ENCODE measurements around the gene TMEM92.

The TMEM92 gene

DNA sequence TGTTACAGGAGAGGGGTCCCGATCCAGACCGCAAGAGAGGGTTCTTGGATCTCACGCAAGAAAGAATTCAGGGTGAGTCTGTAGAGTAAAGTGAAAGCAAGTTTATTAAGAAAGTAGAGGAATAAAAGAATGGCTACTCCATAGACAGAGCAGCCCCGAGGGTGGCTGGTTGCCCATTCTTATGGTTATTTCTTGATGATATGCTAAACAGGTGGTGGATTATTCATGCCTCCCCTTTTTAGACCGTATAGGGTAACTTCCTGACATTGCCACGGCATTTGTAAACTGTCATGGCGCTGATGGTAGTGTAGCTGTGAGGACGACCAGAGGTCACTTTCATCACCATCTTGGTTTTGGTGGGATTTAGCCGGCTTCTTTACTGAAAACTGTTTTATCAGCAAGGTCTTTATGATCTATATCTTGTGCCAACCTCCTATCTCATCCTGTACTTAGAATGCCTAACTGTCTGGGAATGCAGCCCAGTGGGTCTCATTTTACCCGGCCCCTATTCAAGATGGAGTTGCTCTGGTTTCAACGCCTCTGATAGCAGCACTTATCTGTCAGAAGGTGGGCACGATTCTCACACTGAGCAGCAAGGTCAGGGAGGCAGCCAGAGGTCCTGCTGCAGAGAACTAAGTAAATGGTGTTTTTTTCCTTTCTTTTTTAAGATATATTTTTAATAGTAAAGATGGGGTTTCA lies 45.2 kb downstream of the TMEM92 start:
- ATAC-seq, result no peak
- TF ChIP-seq, protein P1, sequence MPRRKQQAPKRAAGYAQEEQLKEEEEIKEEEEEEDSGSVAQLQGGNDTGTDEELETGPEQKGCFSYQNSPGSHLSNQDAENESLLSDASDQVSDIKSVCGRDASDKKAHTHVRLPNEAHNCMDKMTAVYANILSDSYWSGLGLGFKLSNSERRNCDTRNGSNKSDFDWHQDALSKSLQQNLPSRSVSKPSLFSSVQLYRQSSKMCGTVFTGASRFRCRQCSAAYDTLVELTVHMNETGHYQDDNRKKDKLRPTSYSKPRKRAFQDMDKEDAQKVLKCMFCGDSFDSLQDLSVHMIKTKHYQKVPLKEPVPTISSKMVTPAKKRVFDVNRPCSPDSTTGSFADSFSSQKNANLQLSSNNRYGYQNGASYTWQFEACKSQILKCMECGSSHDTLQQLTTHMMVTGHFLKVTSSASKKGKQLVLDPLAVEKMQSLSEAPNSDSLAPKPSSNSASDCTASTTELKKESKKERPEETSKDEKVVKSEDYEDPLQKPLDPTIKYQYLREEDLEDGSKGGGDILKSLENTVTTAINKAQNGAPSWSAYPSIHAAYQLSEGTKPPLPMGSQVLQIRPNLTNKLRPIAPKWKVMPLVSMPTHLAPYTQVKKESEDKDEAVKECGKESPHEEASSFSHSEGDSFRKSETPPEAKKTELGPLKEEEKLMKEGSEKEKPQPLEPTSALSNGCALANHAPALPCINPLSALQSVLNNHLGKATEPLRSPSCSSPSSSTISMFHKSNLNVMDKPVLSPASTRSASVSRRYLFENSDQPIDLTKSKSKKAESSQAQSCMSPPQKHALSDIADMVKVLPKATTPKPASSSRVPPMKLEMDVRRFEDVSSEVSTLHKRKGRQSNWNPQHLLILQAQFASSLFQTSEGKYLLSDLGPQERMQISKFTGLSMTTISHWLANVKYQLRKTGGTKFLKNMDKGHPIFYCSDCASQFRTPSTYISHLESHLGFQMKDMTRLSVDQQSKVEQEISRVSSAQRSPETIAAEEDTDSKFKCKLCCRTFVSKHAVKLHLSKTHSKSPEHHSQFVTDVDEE (CRISPR knock-in tag; IDR thresholded peaks at IDR 0.05), result no peak
- TF ChIP-seq ZFP30 (CRISPR knock-in tag; IDR thresholded peaks at IDR 0.05) (no peak), CSDC2 (CRISPR knock-in tag; IDR thresholded peaks at IDR 0.05) (no peak), RARB (CRISPR knock-in tag; IDR thresholded peaks at IDR 0.05) (no peak), OSR1 (CRISPR knock-in tag; IDR thresholded peaks at IDR 0.05) (no peak), ISL1 (CRISPR knock-in tag; IDR thresholded peaks at IDR 0.05) (no peak), ZFP3 (CRISPR knock-in tag; IDR thresholded peaks at IDR 0.05) (no peak), ZNF70 (CRISPR knock-in tag; IDR thresholded peaks at IDR 0.05) (no peak), BACH2 (CRISPR knock-in tag; IDR thresholded peaks at IDR 0.05; ENCODE audit: borderline replicate concordance) (no peak)
- TF ChIP-seq, protein P2, sequence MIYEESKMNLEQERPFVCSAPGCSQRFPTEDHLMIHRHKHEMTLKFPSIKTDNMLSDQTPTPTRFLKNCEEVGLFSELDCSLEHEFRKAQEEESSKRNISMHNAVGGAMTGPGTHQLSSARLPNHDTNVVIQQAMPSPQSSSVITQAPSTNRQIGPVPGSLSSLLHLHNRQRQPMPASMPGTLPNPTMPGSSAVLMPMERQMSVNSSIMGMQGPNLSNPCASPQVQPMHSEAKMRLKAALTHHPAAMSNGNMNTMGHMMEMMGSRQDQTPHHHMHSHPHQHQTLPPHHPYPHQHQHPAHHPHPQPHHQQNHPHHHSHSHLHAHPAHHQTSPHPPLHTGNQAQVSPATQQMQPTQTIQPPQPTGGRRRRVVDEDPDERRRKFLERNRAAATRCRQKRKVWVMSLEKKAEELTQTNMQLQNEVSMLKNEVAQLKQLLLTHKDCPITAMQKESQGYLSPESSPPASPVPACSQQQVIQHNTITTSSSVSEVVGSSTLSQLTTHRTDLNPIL (CRISPR knock-in tag; IDR thresholded peaks at IDR 0.05; ENCODE audit: low read depth), result no peak
- TF ChIP-seq, protein P3, sequence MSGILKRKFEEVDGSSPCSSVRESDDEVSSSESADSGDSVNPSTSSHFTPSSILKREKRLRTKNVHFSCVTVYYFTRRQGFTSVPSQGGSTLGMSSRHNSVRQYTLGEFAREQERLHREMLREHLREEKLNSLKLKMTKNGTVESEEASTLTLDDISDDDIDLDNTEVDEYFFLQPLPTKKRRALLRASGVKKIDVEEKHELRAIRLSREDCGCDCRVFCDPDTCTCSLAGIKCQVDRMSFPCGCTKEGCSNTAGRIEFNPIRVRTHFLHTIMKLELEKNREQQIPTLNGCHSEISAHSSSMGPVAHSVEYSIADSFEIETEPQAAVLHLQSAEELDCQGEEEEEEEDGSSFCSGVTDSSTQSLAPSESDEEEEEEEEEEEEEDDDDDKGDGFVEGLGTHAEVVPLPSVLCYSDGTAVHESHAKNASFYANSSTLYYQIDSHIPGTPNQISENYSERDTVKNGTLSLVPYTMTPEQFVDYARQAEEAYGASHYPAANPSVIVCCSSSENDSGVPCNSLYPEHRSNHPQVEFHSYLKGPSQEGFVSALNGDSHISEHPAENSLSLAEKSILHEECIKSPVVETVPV (CRISPR knock-in tag; IDR thresholded peaks at IDR 0.05), result no peak

DNA sequence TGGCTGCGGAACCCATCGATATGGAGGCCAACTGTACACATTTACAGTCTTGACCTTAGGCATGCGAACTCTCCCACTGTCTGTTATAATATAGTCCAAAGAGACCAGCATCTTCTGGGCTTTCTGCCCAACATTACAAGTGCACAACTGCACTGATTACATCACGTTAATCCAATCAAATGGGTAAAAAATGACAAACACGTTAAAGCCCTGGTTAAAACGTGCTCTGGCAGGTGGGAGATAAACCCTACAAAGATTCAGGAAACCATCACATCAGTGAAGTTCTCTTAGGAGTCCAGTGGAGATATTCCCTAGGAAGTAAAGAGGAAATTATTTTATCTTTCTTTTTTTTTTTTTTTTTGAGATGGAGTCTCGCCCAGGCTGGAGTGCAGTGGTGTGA lies 48.0 kb downstream of the TMEM92 start:
- peak; percentile 61 for ATAC-seq
- TF ChIP-seq, protein P1 (CRISPR knock-in tag; IDR thresholded peaks at IDR 0.05), result peak; percentile 80
- TF ChIP-seq GLIS3 (CRISPR knock-in tag; IDR thresholded peaks at IDR 0.05) (peak; percentile 61; the same call in 1 of the 2 replicates), PPARA (CRISPR knock-in tag; IDR thresholded peaks at IDR 0.05; ENCODE audit: borderline replicate concordance) (no peak), ZFP30 (CRISPR knock-in tag; IDR thresholded peaks at IDR 0.05) (no peak), OSR1 (CRISPR knock-in tag; IDR thresholded peaks at IDR 0.05) (no peak), CSDC2 (CRISPR knock-in tag; IDR thresholded peaks at IDR 0.05) (no peak), BACH2 (CRISPR knock-in tag; IDR thresholded peaks at IDR 0.05; ENCODE audit: borderline replicate concordance) (no peak), ZNF8 (CRISPR knock-in tag; IDR thresholded peaks at IDR 0.05) (no peak), ZC3H10 (CRISPR knock-in tag; IDR thresholded peaks at IDR 0.05) (no peak), TOX (CRISPR knock-in tag; IDR thresholded peaks at IDR 0.05; ENCODE audit: borderline replicate concordance) (no peak), ZNF565 (CRISPR knock-in tag; conservative IDR thresholded peaks at IDR 0.05; ENCODE audit: low read depth) (0 out of 2 replicates have a peak, but pooled peaks have one; percentile 32), RARB (CRISPR knock-in tag; IDR thresholded peaks at IDR 0.05) (no peak), TCF4 (CRISPR knock-in tag; IDR thresholded peaks at IDR 0.05; ENCODE audit: borderline replicate concordance) (peak; percentile 65; the same call in 1 of the 2 replicates), ZFP3 (CRISPR knock-in tag; IDR thresholded peaks at IDR 0.05) (no peak), ZNF70 (CRISPR knock-in tag; IDR thresholded peaks at IDR 0.05) (peak; percentile 55), ESRRG (CRISPR knock-in tag; IDR thresholded peaks at IDR 0.05) (no peak), SNAI2 (CRISPR knock-in tag; IDR thresholded peaks at IDR 0.05) (peak; percentile 100), ISL1 (CRISPR knock-in tag; IDR thresholded peaks at IDR 0.05) (peak; percentile 84), ARNTL (CRISPR knock-in tag; IDR thresholded peaks at IDR 0.05; ENCODE audit: borderline replicate concordance, low read depth) (peak; percentile 50; the same call in 1 of the 2 replicates)
- TF ChIP-seq, protein P3 (CRISPR knock-in tag; IDR thresholded peaks at IDR 0.05), result no peak
- TF ChIP-seq, protein P4, sequence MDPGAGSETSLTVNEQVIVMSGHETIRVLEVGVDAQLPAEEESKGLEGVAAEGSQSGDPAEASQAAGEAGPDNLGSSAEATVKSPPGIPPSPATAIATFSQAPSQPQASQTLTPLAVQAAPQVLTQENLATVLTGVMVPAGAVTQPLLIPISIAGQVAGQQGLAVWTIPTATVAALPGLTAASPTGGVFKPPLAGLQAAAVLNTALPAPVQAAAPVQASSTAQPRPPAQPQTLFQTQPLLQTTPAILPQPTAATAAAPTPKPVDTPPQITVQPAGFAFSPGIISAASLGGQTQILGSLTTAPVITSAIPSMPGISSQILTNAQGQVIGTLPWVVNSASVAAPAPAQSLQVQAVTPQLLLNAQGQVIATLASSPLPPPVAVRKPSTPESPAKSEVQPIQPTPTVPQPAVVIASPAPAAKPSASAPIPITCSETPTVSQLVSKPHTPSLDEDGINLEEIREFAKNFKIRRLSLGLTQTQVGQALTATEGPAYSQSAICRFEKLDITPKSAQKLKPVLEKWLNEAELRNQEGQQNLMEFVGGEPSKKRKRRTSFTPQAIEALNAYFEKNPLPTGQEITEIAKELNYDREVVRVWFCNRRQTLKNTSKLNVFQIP (CRISPR knock-in tag; IDR thresholded peaks at IDR 0.05; ENCODE audit: borderline replicate concordance, low read depth), result no peak
- TF ChIP-seq, protein P5, sequence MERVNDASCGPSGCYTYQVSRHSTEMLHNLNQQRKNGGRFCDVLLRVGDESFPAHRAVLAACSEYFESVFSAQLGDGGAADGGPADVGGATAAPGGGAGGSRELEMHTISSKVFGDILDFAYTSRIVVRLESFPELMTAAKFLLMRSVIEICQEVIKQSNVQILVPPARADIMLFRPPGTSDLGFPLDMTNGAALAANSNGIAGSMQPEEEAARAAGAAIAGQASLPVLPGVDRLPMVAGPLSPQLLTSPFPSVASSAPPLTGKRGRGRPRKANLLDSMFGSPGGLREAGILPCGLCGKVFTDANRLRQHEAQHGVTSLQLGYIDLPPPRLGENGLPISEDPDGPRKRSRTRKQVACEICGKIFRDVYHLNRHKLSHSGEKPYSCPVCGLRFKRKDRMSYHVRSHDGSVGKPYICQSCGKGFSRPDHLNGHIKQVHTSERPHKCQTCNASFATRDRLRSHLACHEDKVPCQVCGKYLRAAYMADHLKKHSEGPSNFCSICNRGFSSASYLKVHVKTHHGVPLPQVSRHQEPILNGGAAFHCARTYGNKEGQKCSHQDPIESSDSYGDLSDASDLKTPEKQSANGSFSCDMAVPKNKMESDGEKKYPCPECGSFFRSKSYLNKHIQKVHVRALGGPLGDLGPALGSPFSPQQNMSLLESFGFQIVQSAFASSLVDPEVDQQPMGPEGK (CRISPR knock-in tag; IDR thresholded peaks at IDR 0.05; ENCODE audit: borderline replicate concordance), result no peak
- TF ChIP-seq, protein P2 (CRISPR knock-in tag; IDR thresholded peaks at IDR 0.05; ENCODE audit: low read depth), result peak; percentile 89

All from SK-N-SH treated with all-trans-retinoic acid at 6 μM for 48 hours (cell line).